Measurements from ENCODE around the gene DAB1. TPM values are rescaled to one million over a fixed set of nuclear protein-coding genes. Genes with fewer than 3 reads are reported as not detected.

DAB1 gene
- total and polyA plus RNA-seq, 2 of the 8 experiments (the other 6 are each of a cell fraction or from before 2014, with no cell fraction given), result 4.4 to 11.8 TPM

DNA sequence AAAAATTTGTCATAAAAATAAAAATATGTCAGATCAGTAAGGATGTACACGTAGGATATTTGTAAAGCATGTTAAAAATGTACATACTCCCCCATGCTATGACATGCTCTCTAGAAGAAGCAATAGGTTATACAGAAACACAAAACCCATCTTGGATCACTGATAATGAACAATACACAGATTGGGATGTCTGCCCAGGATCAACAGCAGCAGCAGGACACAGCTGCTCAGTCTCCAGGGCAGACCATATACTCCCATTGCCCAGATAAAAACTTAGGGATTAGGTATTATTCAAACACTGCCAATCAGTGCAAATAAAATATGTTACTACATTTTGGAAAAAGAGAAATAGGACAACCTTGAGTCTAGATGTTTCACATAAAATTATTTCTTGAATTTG is 39.0 kb downstream of the DAB1 start:
- no peaks in the 10 kb centered on the region for H3K27me3 ChIP-seq (replicated peaks in 1 of 4; ENCODE audit: control insufficient read depth in 3 of 4, extremely low read depth in 1 of 4, insufficient read depth in 3 of 4, low read length in 3 of 4)
- no peak for DNase-seq (ENCODE audit: low read depth in 1 of 2, low spot score in 2 of 2)
- no peak overlapping the region for H3K14ac ChIP-seq (ENCODE audit: insufficient read length)
- H3K56ac ChIP-seq (replicated peaks; ENCODE audit: insufficient read length, low read depth, low read length), result no peak overlapping the region
- H2BK20ac ChIP-seq (ENCODE audit: low read length), result no peak overlapping the region
- H3K9ac ChIP-seq (replicated peaks in 1 of 4; ENCODE audit: extremely low read depth in 1 of 4, low read depth in 3 of 4, low read length in 3 of 4), result no peak overlapping the region
- H3K18ac ChIP-seq (ENCODE audit: extremely low read depth, low read length), result no peak overlapping the region
- ChIA-PET CTCF (ENCODE audit: partially characterized antibody) (interaction anchor here (0.7 kb wide), 1 partner anchor 386 kb away, joined by 3 read pairs; no protein-coding TSS in a partner anchor), POLR2A (ENCODE audit: partially characterized antibody) (no interaction called here)
- no peak overlapping the region for H2AK5ac ChIP-seq (ENCODE audit: low read depth, low read length)
- 85% methylated on average over 1 of the region's 1 CpG; no CpG with 5 or more reads in 1 of the 2 experiments for WGBS, 2 experiments (ENCODE audit: extremely low coverage in 1 of 2, insufficient coverage in 1 of 2, insufficient read length in 1 of 2, insufficient replicate concordance in 2 of 2, low coverage in 1 of 2, low lambda C conversion rate in 2 of 2, missing lambda C conversion rate in 1 of 2)
- no peaks in the 10 kb centered on the region for H4K20me1 ChIP-seq (replicated peaks in 1 of 2; ENCODE audit: control insufficient read depth in 1 of 2, insufficient read depth in 2 of 2, low read length in 2 of 2)
- H2BK15ac ChIP-seq (ENCODE audit: low read length), result no peak overlapping the region
- no peak for TF ChIP-seq SP1 (IDR thresholded peaks at IDR 0.05; ENCODE audit: low read depth, low read length)
- no peak for TF ChIP-seq SIX5 (IDR thresholded peaks at IDR 0.05; ENCODE audit: low read depth, low read length)
- no peak for TF ChIP-seq POLR2A (IDR thresholded peaks at IDR 0.05; ENCODE audit: control extremely low read depth in 1 of 2, low read depth in 2 of 2, low read length in 2 of 2)
- TF ChIP-seq KDM4A (IDR thresholded peaks at IDR 0.05; ENCODE audit: low read depth, low read length, severe bottlenecking), result no peak
- TF ChIP-seq SUZ12 (IDR thresholded peaks at IDR 0.05; ENCODE audit: low read length), result no peak
- TF ChIP-seq SIN3A (conservative IDR thresholded peaks at IDR 0.05 in 1 of 2, IDR thresholded peaks at IDR 0.05 in 1 of 2; ENCODE audit: low read depth in 1 of 2, low read length in 2 of 2), result no peak
- no peak for TF ChIP-seq GTF2F1 (IDR thresholded peaks at IDR 0.05; ENCODE audit: borderline replicate concordance, low read depth, low read length)
- TF ChIP-seq ASH2L (IDR thresholded peaks at IDR 0.05; ENCODE audit: low read length), result no peak
- H3K4ac ChIP-seq (replicated peaks; ENCODE audit: insufficient read length, low read depth, low read length), result no peak overlapping the region
- no peak overlapping the region for H3K4me3 ChIP-seq (ENCODE audit: extremely low read depth in 1 of 4, insufficient read depth in 2 of 4, low read depth in 3 of 4, low read length in 4 of 4)
- no peak overlapping the region for H3K27ac ChIP-seq (ENCODE audit: low read depth, low read length)
- H2AFZ ChIP-seq (ENCODE audit: low read length), result no peak overlapping the region
- no peak overlapping the region for H3K23ac ChIP-seq (ENCODE audit: insufficient read length)
- no peak overlapping the region for H2BK5ac ChIP-seq (ENCODE audit: low read depth, low read length)
- H2BK120ac ChIP-seq (replicated peaks; ENCODE audit: low read depth, low read length), result no peak overlapping the region
- no peak overlapping the region for H3K4me2 ChIP-seq (ENCODE audit: insufficient read depth in 1 of 2, low read depth in 2 of 2, low read length in 2 of 2)
- no peak overlapping the region for H4K5ac ChIP-seq (ENCODE audit: insufficient read length, low read depth, low read length)
- no peaks in the 10 kb centered on the region for H3K79me1 ChIP-seq (ENCODE audit: low read depth, low read length)
- H3K4me1 ChIP-seq (replicated peaks in 1 of 4; ENCODE audit: control insufficient read depth in 3 of 4, insufficient read depth in 4 of 4, low read length in 3 of 4), result no peaks in the 10 kb centered on the region
- no peaks in the 10 kb centered on the region for H3K9me3 ChIP-seq (ENCODE audit: insufficient read depth in 2 of 2, low read depth in 1 of 2, low read length in 1 of 2)
- H4K8ac ChIP-seq (ENCODE audit: extremely low read depth, insufficient read depth, low read length), result no peak overlapping the region
- no peak for FAIRE-seq
- H3K23me2 ChIP-seq (ENCODE audit: low read depth, low read length), result no peaks in the 10 kb centered on the region
- H2BK12ac ChIP-seq (ENCODE audit: low read depth, low read length), result no peak overlapping the region
- no peaks in the 10 kb centered on the region for H3K79me2 ChIP-seq (ENCODE audit: control insufficient read depth in 1 of 2, insufficient read depth in 2 of 2, low read length in 2 of 2)
- H4K91ac ChIP-seq (replicated peaks; ENCODE audit: insufficient read length, low read length), result no peak overlapping the region
- no peaks in the 10 kb centered on the region for H3K36me3 ChIP-seq (ENCODE audit: control insufficient read depth in 2 of 4, insufficient read depth in 4 of 4, low read length in 3 of 4)

Data from H1 (cell line).